GM19099 (cell line): ENCODE results near the gene R3HDM4.
A peak's percentile ranks its signal among the peaks of the same experiment; 100 is the strongest.

Experiments
- POLR2A ChIP-seq: IDR thresholded peaks from 3 replicates; pipeline ENCODE4 v1.6.1; 2011; ENCODE audit warnings: low read depth; ENCODE audit not compliant: insufficient read length; ENCODE audit errors: extremely low read depth

Gene R3HDM4

GRCh38 chr19:913080-913748, at the start of gene R3HDM4:
TSS of gene R3HDM4 (minus strand) at chr19:913219. CDS start at chr19:913157, 62 bp downstream.
- TF ChIP-seq POLR2A = peak; percentile 82

GRCh38 chr19:961866-962620, 49.0 kb upstream of the R3HDM4 start:
- TF ChIP-seq POLR2A = no peak

GRCh38 chr19:960601-960938, 47.6 kb upstream of the R3HDM4 start:
- TF ChIP-seq POLR2A = no peak

GRCh38 chr19:960020-960419, 47.0 kb upstream of the R3HDM4 start:
- TF ChIP-seq POLR2A = no peak

GRCh38 chr19:958967-959855, 46.2 kb upstream of the R3HDM4 start:
- TF ChIP-seq POLR2A = no peak

- no peak for TF ChIP-seq POLR2A
Observed at GRCh38 chr19:956766-957440, 43.9 kb upstream of the R3HDM4 start.

GRCh38 chr19:955803-956765, 43.1 kb upstream of the R3HDM4 start:
- TF ChIP-seq POLR2A = no peak

GRCh38 chr19:954672-955494, 41.9 kb upstream of the R3HDM4 start:
- peak; percentile 41 for TF ChIP-seq POLR2A

- no peak for TF ChIP-seq POLR2A
Observed at GRCh38 chr19:954272-954671, 41.3 kb upstream of the R3HDM4 start.

GRCh38 chr19:953445-954271, 40.6 kb upstream of the R3HDM4 start:
- no peak for TF ChIP-seq POLR2A

- no peak for TF ChIP-seq POLR2A
Observed at GRCh38 chr19:952680-953444, 39.8 kb upstream of the R3HDM4 start.
